ENCODE results near the gene ERC1.

ERC1 gene

DNA sequence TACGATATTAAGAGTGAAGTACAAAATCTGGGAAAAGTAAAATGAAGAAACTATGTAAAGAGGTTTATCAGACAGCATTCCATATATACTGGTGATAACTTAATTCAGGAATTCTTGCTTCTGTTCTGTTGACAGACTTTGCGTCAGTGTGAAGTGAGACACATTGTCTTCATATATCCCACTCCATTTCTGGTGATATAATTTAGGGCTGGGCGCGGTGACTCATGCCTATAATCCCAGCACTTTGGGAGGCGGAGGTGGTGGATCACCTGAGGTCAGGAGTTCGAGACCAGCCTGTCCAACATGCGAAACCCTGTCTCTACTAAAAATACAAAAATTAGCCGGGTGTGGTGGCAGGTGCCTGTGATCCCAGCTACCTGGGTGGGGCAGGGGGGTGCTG lies 21.2 kb upstream of the ERC1 start:
- no peak overlapping the region for H3K4me3 Mint-ChIP-seq
- no peaks in the 10 kb centered on the region for H3K36me3 Mint-ChIP-seq (ENCODE audit: low read depth)
- H3K27me3 Mint-ChIP-seq, result no peaks in the 10 kb centered on the region
- H3K9me3 Mint-ChIP-seq, result no peaks in the 10 kb centered on the region
- no peak for DNase-seq
- no peaks in the 10 kb centered on the region for H3K4me1 Mint-ChIP-seq (ENCODE audit: low read depth)
- no peak overlapping the region for H3K27ac Mint-ChIP-seq

DNA sequence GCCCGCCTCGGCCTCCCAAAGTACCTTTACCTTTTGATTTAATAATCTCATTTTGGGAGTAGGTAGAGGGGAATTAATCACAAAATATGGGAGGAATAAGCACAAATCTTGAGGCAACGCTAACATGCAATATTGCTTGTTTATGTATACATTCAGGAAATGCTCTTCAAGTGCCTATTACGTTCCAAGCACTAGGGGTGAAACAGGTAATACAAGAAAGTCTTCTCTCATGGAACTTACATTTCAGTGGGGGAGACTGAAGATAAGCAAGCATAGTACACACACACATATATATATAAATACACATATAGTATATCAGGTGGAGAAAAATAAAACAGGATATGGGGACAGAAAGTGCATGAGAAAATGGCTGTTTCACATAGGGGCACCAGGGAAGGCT lies 19.0 kb upstream of the ERC1 start:
- Mint-ChIP-seq H3K4me3 (no peak overlapping the region), H3K36me3 (ENCODE audit: low read depth) (no peaks in the 10 kb centered on the region), H3K27ac (no peak overlapping the region), H3K9me3 (no peaks in the 10 kb centered on the region), H3K4me1 (ENCODE audit: low read depth) (no peaks in the 10 kb centered on the region), H3K27me3 (no peaks in the 10 kb centered on the region)
- no peak for DNase-seq

DNA sequence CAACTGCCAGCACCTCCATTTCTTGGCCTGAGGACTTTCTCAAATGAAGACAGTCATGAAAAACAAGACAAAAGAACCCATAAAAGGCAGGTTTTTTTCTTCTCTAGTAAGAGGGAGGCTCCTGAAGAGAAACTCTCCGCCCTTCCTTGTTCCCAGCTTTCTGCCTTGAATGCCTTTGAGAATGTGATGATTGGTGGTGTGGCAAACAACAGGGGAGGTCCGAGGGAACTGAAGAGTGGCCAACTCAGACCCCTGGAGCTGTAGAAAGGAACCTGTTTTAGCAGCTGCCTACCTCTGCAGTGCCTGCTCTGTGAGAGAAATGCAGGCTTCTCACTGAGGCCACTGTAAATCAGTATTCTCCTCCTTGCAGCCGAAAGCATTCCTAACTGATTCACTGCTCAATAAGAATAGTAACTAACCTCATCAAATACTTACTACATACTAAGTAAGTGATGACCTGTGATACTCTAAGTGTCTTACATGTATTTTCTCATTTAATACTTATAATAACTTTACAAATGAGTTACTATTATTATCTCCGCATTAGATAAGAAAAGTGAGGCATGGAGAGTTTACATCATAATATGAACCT lies 16.7 kb upstream of the ERC1 start:
- Mint-ChIP-seq H3K27ac (no peak overlapping the region), H3K4me3 (no peak overlapping the region), H3K9me3 (no peaks in the 10 kb centered on the region), H3K36me3 (ENCODE audit: low read depth) (no peaks in the 10 kb centered on the region), H3K4me1 (ENCODE audit: low read depth) (no peaks in the 10 kb centered on the region), H3K27me3 (no peaks in the 10 kb centered on the region)
- DNase-seq, result no peak

DNA sequence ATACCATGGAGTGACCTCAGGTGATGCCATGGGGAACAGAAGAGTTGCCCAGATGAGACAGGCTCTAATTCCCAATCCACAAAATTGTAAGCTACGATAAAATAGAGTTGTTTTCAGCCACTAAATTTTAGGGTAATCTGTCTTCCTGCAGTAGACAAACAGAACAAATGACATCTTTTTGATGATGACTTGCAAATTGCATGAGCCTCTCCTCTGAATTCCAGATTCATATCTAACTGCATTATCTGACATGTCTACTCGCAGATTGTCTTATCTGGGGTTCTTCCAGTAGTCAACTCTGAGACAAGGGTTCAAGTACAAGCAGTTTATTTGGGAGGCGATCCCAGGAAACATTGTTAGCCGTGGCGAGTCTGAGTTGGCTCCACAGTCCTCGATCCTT lies 14.4 kb upstream of the ERC1 start:
- Mint-ChIP-seq H3K36me3 (ENCODE audit: low read depth) (no peaks in the 10 kb centered on the region), H3K4me3 (no peak overlapping the region), H3K27ac (no peak overlapping the region), H3K27me3 (no peaks in the 10 kb centered on the region), H3K9me3 (no peaks in the 10 kb centered on the region), H3K4me1 (ENCODE audit: low read depth) (peaks cover 6% of the 10 kb centered on the region)
- no peak for DNase-seq

DNA sequence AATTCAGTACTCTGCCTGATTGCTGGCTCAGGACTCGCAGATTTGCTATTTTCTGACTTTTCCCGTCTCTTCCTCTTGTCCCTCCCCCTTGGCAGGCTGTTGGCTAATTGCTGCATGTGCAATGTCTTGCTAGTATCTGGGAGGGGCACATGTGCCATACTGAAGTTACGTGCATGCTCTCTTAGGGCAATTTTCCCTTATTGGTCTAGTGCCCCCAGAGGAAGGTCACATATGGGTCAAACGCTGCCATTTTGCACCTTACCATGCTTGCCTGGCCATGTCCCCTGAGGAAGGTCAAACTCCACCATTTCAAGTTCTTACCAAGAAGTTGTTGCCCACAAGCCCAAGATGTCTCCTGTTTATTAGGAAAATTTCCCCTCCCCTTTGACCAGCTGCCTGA lies 13.9 kb upstream of the ERC1 start:
- peaks cover 6% of the 10 kb centered on the region for H3K4me1 Mint-ChIP-seq (ENCODE audit: low read depth)
- H3K27me3 Mint-ChIP-seq, result no peaks in the 10 kb centered on the region
- no peak overlapping the region for H3K4me3 Mint-ChIP-seq
- no peaks in the 10 kb centered on the region for H3K36me3 Mint-ChIP-seq (ENCODE audit: low read depth)
- no peak for DNase-seq
- H3K27ac Mint-ChIP-seq, result no peak overlapping the region
- H3K9me3 Mint-ChIP-seq, result no peaks in the 10 kb centered on the region

DNA sequence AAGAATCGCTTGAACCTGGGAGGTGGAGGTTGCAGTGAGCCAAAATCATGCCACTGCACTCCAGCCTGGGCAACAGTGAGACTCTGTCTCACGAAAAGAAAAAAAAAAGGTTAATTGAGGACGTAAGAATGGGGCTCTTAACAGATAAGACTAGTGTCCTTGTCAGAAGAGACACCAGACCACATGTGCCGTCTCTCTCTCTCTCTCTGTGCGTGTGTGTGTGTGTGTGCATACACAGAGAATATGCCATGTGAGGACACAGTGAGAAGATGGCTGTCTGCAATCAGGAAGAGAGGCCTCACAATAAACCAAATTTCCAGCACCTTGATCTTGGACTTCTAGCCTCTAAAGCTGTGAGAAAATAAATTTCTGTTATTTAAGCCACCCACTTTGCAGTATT lies 11.7 kb upstream of the ERC1 start:
- H3K27ac Mint-ChIP-seq, result no peak overlapping the region
- DNase-seq, result no peak
- H3K4me3 Mint-ChIP-seq, result no peak overlapping the region
- H3K36me3 Mint-ChIP-seq (ENCODE audit: low read depth), result no peaks in the 10 kb centered on the region
- H3K4me1 Mint-ChIP-seq (ENCODE audit: low read depth), result peaks cover 6% of the 10 kb centered on the region
- H3K9me3 Mint-ChIP-seq, result no peaks in the 10 kb centered on the region
- H3K27me3 Mint-ChIP-seq, result no peaks in the 10 kb centered on the region

DNA sequence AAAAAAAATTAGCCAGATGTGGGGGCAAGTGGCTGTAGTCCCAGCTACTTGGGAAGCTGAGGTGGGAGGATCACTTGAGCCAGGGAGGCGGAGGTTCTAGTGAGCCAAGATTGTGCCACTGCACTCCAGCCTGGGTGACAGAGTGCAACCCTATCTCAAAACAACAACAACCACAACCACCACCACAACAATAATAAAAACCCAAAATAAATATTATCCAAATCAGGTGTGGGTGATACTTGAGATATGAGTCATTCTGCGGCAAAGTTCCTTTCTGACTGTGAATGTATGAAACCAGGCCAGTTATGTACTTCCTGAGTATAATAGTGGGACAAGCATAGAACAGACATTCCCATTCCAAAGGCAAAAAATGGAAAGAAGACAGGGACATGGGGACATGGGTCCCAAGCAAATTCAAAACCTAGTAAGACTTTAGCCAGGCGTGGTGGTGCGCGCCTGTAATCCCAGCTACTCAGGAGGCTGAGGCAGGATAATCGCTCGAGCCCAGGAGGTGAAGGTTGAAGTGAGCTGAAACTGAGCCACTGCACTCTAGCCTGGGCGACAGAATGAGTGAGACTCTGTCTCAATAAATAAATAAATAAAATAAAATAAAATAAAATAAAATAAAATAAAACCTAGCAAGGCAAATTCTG lies 9.7 kb upstream of the ERC1 start:
- Mint-ChIP-seq H3K27me3 (no peaks in the 10 kb centered on the region), H3K9me3 (no peaks in the 10 kb centered on the region), H3K27ac (no peak overlapping the region), H3K36me3 (ENCODE audit: low read depth) (no peaks in the 10 kb centered on the region), H3K4me1 (ENCODE audit: low read depth) (peaks cover 6% of the 10 kb centered on the region), H3K4me3 (no peak overlapping the region)
- no peak for DNase-seq

DNA sequence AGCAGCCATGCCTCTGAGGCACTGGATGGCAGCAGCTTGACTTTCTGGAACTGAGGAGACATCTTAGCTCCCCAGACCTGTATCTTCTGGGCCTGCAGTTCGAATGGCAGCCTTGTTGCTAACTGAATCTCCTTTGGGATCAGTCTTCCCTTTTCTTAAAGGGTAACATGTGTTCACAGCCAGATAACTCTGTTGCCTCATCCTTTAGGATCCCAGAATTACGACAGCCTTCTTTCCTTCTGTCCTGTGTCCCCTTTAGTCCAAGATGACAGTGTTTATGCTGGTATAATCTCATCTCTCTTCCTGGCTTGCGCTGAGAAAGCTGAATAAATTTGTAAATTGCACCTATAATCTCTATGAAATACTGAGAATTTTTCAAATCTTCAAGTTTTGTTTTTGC lies 9.1 kb upstream of the ERC1 start:
- peaks cover 6% of the 10 kb centered on the region for H3K4me1 Mint-ChIP-seq (ENCODE audit: low read depth)
- no peaks in the 10 kb centered on the region for H3K9me3 Mint-ChIP-seq
- no peak overlapping the region for H3K4me3 Mint-ChIP-seq

DNA sequence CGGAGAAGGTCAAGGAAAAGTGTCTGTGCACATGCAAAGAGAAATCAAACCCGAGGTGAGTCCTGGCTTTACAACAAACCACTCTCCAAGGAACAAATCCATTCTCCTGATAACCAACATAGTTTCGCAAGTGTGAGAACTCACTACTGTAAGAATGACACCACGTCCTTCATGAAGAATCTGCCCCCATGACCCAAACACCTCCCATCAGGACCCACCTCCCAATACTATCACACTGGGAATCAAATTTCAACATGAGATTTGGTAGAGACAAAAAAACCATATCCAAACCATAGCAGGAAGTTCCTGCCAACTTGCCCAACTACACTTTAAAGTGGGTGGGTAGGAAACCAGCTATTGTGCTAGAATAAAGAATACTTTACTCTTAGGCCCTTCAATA lies 2.4 kb upstream of the ERC1 start:
- peak overlapping the region; percentile 8 for H3K27ac Mint-ChIP-seq
- H3K9me3 Mint-ChIP-seq, result no peaks in the 10 kb centered on the region
- no peaks in the 10 kb centered on the region for H3K27me3 Mint-ChIP-seq
- peaks cover 16% of the 10 kb centered on the region for H3K36me3 Mint-ChIP-seq (ENCODE audit: low read depth)
- H3K4me3 Mint-ChIP-seq, result no peak overlapping the region
- DNase-seq, result no peak
- H3K4me1 Mint-ChIP-seq (ENCODE audit: low read depth), result peaks cover 39% of the 10 kb centered on the region

More for the DNA sequence above, 9.1 kb upstream of the ERC1 start:
- no peaks in the 10 kb centered on the region for H3K27me3 Mint-ChIP-seq
- no peak overlapping the region for H3K27ac Mint-ChIP-seq
- peaks cover 3% of the 10 kb centered on the region for H3K36me3 Mint-ChIP-seq (ENCODE audit: low read depth)
- DNase-seq, result no peak

DNA sequence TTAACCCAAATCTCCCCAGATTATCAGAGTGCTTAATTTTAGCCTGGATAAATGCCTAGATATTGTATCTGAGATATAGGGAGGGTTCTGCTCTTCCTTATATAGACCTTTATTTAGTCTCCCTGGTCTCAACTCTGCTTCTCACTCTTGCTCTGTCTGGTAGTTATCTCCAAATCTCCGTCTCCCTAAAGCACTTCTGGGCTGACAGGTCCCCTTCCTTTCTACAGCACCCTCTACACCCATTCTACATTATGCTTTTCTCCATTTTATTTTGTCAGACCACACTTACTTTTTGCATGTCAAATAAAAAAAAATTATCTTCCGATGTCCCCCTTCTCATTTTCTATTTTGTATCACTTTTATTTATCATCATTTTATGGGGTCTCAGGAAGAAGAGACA lies 2.0 kb upstream of the ERC1 start:
- DNase-seq, result no peak
- Mint-ChIP-seq H3K27me3 (no peaks in the 10 kb centered on the region), H3K9me3 (no peaks in the 10 kb centered on the region), H3K4me3 (peak overlapping the region; percentile 80), H3K36me3 (ENCODE audit: low read depth) (peaks cover 16% of the 10 kb centered on the region), H3K27ac (no peak overlapping the region), H3K4me1 (ENCODE audit: low read depth) (peaks cover 39% of the 10 kb centered on the region)

DNA sequence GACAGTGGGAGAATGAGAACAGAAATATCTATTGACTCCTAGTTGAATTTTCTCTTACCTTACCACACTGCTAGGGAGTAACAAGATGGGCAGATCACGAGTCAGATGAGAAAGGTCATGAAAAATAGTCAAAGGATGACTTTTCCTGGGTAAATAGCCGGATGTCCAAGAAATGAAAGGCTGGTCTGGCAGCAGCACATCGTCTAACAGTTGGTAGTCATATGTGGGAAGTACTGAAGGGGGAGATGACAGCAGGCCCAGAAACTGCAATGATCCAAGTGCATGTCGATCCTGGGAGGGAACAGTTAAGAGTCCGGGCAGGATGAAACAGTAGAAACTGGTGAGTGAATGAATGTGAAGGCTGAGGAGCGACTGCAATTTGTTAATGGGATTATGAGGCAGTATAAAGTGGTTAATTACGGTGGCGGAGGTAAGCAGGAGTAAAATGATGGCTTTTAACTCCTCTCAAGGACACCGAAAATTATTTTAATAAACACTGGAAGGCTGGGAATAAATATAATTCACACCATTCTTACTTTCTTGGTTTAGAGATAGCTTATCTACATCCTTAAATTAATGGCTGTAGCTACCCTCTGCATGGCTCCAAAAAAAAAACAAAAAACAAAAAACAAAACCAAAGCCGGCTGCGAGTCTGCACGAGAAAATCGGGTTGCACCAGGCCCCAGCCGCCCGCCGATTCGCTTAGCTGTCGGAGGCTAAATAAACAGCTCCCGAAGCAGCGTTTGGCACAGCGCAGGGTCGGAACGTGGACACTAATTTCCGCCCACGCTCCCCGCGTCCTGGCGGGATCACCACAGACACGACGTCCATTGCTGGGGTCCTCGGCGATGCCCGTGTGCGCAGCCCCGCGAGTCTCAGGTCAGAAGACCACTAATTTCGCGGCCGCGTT lies 1.0 kb upstream of the ERC1 start:
- no peaks in the 10 kb centered on the region for H3K9me3 Mint-ChIP-seq
- no peaks in the 10 kb centered on the region for H3K27me3 Mint-ChIP-seq
- H3K4me1 Mint-ChIP-seq (ENCODE audit: low read depth), result peaks cover 41% of the 10 kb centered on the region

DNA sequence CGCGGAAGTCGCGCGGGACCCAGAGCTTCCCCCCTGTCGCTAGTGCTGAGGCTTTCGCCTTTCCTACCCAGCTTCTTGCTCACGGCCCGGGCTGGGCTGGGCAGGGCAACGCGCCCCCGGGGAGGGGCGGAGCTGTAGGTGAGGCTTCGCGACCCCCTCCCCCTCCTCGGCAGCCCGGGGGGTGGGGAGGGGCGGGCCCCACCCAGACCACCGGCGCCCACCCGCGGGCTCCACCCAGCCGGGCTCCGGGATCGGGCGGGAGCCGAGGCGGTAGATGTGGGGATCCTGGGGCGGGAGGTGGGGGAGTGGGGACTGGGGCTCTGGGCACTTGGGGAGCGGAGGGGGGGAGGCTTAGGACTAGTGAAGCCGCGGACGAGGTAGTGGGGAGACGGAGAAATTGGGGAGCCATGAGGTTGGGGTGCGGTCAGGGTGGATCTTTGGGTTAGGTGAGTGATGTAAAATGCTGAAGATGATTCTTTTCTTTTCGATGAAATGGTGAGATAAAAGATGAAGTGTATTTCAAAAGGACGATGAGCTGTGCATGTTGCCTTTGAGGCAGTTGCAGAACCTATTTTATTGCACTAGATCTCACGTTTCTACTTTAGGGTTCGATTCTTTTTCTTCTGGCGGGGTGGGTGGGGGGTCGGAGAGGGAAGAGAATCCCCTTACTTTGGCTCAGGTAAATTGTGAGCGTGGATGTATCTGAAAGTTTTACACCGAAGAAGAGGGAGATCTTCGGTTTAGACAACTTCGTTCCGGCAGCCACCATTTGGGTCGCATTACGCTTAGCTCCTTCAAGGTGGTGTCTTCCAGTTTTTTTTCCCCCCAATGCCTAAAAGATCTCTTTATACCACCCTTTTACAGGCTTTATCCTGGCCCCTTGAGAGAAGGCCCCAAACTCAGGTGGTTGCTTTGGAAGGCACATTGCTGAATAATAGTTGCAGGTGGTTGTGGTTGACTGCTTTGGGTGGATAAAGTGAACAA lies 619 bp downstream of the ERC1 start:
- peaks cover 13% of the 10 kb centered on the region for H3K36me3 Mint-ChIP-seq (ENCODE audit: low read depth)
- H3K4me1 Mint-ChIP-seq (ENCODE audit: low read depth), result peaks cover 51% of the 10 kb centered on the region
- H3K27ac Mint-ChIP-seq, result peak overlapping the region; percentile 91
- DNase-seq, result no peak
- peak overlapping the region; percentile 91 for H3K4me3 Mint-ChIP-seq
- H3K27me3 Mint-ChIP-seq, result no peaks in the 10 kb centered on the region
- H3K9me3 Mint-ChIP-seq, result no peaks in the 10 kb centered on the region

More for the DNA sequence above, 1.0 kb upstream of the ERC1 start:
- Mint-ChIP-seq H3K27ac (peak overlapping the region; percentile 90), H3K36me3 (ENCODE audit: low read depth) (peaks cover 16% of the 10 kb centered on the region), H3K4me3 (peak overlapping the region; percentile 80)
- no peak for DNase-seq

DNA sequence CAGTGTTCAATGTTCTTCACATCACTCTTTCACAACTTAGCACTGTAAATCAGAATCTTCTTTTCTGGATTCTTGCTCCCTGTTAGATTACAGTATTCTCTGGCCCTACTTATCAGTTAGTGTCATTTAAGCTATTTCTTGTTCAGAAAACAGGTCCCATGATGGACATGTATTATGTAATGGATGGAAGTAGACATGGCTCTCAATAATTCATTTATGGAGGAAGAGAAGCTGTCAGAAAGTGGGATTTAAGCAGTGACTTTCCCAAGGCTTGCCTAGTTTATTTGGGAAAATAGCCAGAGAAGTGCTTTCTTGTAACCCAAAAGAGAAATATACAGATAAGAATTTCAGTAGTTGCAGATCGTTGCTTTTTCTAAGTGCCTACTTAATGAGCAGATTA lies 1.6 kb downstream of the ERC1 start:
- Mint-ChIP-seq H3K27me3 (no peaks in the 10 kb centered on the region), H3K4me3 (peak overlapping the region; percentile 91), H3K27ac (no peak overlapping the region), H3K9me3 (no peaks in the 10 kb centered on the region), H3K4me1 (ENCODE audit: low read depth) (peaks cover 57% of the 10 kb centered on the region), H3K36me3 (ENCODE audit: low read depth) (peaks cover 11% of the 10 kb centered on the region)
- DNase-seq, result no peak

DNA sequence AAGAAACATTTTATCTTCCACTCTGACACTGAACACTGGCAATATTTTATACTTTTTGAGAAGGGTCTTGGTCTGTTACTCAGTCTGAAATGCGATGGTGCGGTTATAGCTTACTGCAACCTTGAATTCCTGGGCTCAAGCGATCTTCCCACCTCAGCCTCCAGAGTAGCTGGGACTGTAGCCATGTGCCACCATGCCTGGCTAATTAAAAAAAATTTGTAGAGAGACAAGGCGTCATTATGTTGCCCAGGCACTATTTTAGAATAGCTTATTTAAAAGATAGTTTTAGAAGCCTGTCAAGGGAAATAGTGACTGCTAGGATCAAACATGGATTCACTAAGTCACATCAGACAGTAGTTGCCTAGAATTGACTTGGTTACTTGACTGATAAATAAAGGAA lies 5.9 kb downstream of the ERC1 start:
- Mint-ChIP-seq H3K4me1 (ENCODE audit: low read depth) (peaks cover 47% of the 10 kb centered on the region), H3K27me3 (no peaks in the 10 kb centered on the region), H3K9me3 (no peaks in the 10 kb centered on the region), H3K27ac (no peak overlapping the region), H3K36me3 (ENCODE audit: low read depth) (peaks cover 10% of the 10 kb centered on the region), H3K4me3 (no peak overlapping the region)
- no peak for DNase-seq
